SJSA1 (cell line): ENCODE data around the gene SCGB1D4. TPM values are rescaled to one million over a fixed set of nuclear protein-coding genes. Genes with fewer than 3 reads are reported as not detected.

ENCODE experiments used
- DNase-seq, 2 experiments: peaks; one replicate each; pipeline ENCODE4 v3.0.0-alpha.2; 2015 to 2020; ENCODE audit warnings: low spot score in 2 of 2, low read depth in 1 of 2
- H3K27ac ChIP-seq: fragments of 250-450 bp; sonication (Bioruptor Pico); 2 replicates; pipeline ENCODE4 v1.5.1; 2020; ENCODE audit warnings: mild to moderate bottlenecking, moderate library complexity
- H3K27me3 ChIP-seq: fragments of 250-450 bp; sonication (Bioruptor Pico); replicated peaks from 2 replicates; pipeline ENCODE4 v1.5.1; 2020; ENCODE audit warnings: mild to moderate bottlenecking, moderate library complexity
- H3K36me3 ChIP-seq: fragments of 250-450 bp; sonication (Bioruptor Pico); 2 replicates; pipeline ENCODE4 v1.5.1; 2020; ENCODE audit warnings: mild to moderate bottlenecking
- H3K4me1 ChIP-seq: fragments of 250-450 bp; sonication (Bioruptor Pico); replicated peaks from 2 replicates; pipeline ENCODE4 v1.6.1; 2021; ENCODE audit warnings: mild to moderate bottlenecking
- H3K4me3 ChIP-seq: fragments of 250-450 bp; sonication (Bioruptor Pico); 2 replicates; pipeline ENCODE4 v1.5.1; 2020; ENCODE audit warnings: mild to moderate bottlenecking
- H3K9me3 ChIP-seq: fragments of 250-450 bp; sonication (Bioruptor Pico); replicated peaks from 2 replicates; pipeline ENCODE4 v1.5.1; 2020; ENCODE audit warnings: mild to moderate bottlenecking
- total RNA-seq: library from RNA; depleted of rRNA; stranded (reverse); fragments of >200 nt; shearing (Covaris generic); gene quantifications from 2 replicates; pipeline ENCODE4 v1.2.3, GENCODE V29; 2014; rRNA removed

SCGB1D4 gene
- total RNA-seq, 1 experiment from 2014 or later: not detected

DNA sequence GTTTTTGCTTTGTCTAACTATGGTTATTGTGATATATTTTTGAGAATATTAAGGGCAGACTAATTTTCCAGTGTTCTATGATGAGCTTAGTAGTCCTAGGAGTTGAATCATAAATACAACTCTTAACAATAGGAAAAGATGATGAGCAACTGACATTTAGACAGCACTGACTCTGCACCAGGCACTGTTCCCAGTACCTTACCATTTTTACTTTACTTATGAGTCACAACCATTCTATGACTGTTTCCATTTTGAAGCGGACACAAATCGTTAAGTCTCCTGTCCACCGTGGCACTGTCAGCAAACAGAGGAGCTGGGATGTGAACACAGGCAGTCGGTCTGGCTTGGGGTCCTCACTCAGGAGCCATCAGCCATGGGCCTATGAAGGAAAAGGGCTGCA is 32.3 kb downstream of the SCGB1D4 start:
- Histone ChIP-seq H3K27ac (no peak overlapping the region), H3K9me3 (no peaks in the 10 kb centered on the region), H3K36me3 (no peaks in the 10 kb centered on the region), H3K4me1 (no peaks in the 10 kb centered on the region), H3K4me3 (no peak overlapping the region), H3K27me3 (peaks cover 3% of the 10 kb centered on the region; the same call in 1 of the 2 replicates)
- DNase-seq: no peak

DNA sequence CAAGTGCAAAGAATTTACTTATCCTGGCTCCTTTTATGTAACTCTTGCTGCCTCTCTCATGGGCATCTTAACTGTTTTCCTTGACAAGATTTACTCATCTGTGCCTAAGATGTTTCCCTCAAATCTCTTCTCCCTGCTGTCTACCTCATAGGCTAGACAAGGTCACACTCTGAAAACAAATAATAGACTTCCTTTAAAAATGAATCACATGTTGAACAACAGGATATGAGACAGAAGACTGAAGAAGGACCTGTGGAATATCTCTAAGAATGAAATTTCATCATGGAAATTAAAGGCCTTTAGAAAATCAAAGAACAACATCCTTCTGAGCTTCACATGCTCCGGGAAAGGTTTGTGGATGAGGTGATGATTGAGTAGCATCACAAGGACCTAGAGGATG is 34.9 kb downstream of the SCGB1D4 start:
- H3K4me1 ChIP-seq: no peaks in the 10 kb centered on the region
- no peaks in the 10 kb centered on the region; the same call in 1 of the 2 replicates for H3K27me3 ChIP-seq
- no peak overlapping the region for H3K4me3 ChIP-seq
- H3K36me3 ChIP-seq: no peaks in the 10 kb centered on the region
- DNase-seq: no peak
- H3K9me3 ChIP-seq: no peaks in the 10 kb centered on the region
- no peak overlapping the region for H3K27ac ChIP-seq

DNA sequence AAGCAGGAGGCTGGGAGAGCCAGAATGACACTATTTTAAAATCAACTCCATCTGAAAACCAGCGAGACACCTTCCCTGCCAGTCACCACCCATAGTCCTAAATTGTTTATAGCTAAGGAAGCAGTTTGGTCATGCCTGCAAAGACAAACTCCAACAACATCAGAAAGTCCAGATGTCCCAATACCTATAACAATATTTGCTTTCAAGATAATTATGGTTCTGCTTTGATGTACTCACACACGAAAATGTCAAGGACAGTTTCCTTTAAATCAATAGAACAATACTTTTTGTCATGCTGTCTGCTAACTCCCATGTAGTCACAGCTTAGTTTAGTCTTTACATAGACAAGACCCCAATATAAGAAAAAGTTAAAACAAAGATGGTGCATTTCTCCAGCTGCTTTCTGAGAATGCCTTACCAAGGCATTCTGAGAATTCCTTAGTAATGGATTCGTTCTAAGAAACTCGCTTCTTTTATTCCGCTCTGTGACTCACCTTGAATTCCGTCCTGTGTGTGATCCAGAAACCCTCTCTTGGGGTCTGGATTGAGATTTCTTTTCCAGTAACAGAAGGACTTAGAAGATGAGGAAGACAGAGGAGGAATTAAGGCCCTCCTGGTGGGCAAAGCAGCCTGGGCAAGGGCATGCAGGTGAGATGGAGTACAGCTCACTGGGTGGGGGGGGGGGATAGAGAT is 38.5 kb downstream of the SCGB1D4 start:
- no peaks in the 10 kb centered on the region for H3K36me3 ChIP-seq
- no peak overlapping the region for H3K27ac ChIP-seq
- no peak overlapping the region for H3K4me3 ChIP-seq
- no peak for DNase-seq
- no peaks in the 10 kb centered on the region for H3K27me3 ChIP-seq
- no peaks in the 10 kb centered on the region for H3K4me1 ChIP-seq
- no peaks in the 10 kb centered on the region for H3K9me3 ChIP-seq

DNA sequence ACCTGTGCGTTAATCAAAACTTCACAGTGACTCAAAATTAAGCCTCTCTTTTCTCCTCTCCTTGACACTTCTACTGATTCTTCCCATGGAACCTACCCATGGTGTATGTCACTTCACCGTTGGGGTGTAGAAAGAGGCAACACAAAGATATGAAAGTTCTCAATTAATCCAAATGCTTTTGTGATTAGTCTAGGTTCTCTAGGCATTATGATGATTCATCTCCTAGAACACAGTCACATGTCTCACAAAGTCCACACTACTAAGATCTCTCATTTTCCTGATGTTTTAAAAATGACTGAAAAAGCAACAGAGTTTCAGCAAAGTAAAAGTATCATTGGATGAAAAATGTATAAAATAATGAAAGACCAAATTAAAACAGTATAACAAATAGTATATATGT is 42.6 kb downstream of the SCGB1D4 start:
- H3K27ac ChIP-seq: no peak overlapping the region
- no peak overlapping the region for H3K4me3 ChIP-seq
- peaks cover 15% of the 10 kb centered on the region for H3K9me3 ChIP-seq
- no peaks in the 10 kb centered on the region for H3K27me3 ChIP-seq
- H3K4me1 ChIP-seq: no peaks in the 10 kb centered on the region
- DNase-seq: no peak
- H3K36me3 ChIP-seq: no peaks in the 10 kb centered on the region

DNA sequence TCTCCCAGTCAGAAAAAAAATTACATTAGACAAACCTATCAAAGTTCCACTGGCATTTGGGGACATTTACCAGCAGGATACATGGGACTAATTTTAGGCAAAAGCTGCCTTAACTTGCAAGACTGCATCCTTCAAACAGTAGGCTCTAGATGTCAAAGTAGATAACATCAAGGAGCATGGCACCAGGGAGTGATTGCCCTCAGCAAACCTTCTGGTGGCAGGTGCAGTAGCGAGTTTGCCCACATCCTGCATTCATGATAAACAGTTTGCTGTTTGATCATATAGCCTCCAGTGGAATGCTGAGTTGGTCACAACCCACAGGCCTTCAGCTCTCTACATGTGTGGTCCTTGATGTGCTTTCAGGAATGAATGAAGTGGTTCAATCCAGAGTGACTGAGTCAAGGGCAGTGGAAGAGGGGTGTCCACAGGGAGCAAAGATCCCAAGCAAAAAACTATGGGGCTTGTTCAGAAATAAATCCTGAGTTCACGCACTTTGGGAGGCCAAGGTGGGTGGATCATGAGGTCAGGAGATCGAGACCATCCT is 44.8 kb downstream of the SCGB1D4 start:
- H3K36me3 ChIP-seq: no peaks in the 10 kb centered on the region

DNA sequence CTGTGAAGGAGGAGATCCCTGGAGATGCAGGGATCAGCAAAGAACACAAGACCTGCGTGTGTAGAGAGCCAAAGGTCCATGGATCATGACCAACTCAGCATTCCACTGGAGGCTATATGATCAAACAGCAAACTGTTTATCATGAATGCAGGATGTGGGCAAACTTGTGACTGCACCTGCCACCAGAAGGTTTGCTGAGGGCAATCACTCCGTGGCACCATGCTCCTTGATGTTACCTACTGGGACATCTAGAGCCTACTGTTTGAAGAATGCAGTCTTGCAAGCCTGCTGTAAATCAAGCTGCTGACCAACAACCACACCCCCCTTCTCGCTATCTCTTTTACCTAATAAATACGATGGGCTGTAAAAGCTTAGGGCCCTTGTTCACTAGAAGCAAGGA is 47.2 kb downstream of the SCGB1D4 start:
- DNase-seq: no peak
- Histone ChIP-seq H3K36me3 (no peaks in the 10 kb centered on the region), H3K27ac (no peak overlapping the region)

More for the DNA sequence above, 44.8 kb downstream of the SCGB1D4 start:
- Histone ChIP-seq H3K4me3 (no peak overlapping the region), H3K9me3 (peaks cover 19% of the 10 kb centered on the region), H3K27ac (no peak overlapping the region), H3K27me3 (no peaks in the 10 kb centered on the region), H3K4me1 (no peaks in the 10 kb centered on the region)
- DNase-seq: no peak

More for the DNA sequence above, 47.2 kb downstream of the SCGB1D4 start:
- Histone ChIP-seq H3K27me3 (0 out of 2 replicates have a peak, but pooled peaks cover 2% of the 10 kb centered on the region), H3K9me3 (peaks cover 19% of the 10 kb centered on the region), H3K4me3 (no peak overlapping the region), H3K4me1 (no peaks in the 10 kb centered on the region)

Other genes with a start within 250 kb of the SCGB1D4 start
- gene INCENP, start 175.1 kb downstream of the SCGB1D4 start, total RNA-seq: 52.9 and 102 TPM in 2 replicates
- not detected in 2 replicates for gene SCGB1D1, start 108.9 kb downstream of the SCGB1D4 start, total RNA-seq
- not detected in 2 replicates for gene SCGB2A1, start 90.4 kb downstream of the SCGB1D4 start, total RNA-seq
- gene SCGB1D2, start 56.8 kb downstream of the SCGB1D4 start, total RNA-seq: not detected in 2 replicates
- gene SCGB2A2, start 28.9 kb downstream of the SCGB1D4 start, total RNA-seq: not detected in 2 replicates
- gene ASRGL1, start 38.4 kb upstream of the SCGB1D4 start, total RNA-seq: 0.81 and 4.8 TPM in 2 replicates
- not detected in 2 replicates for gene SCGB1A1, start 120.0 kb upstream of the SCGB1D4 start, total RNA-seq
- 306 and 345 TPM in 2 replicates for gene AHNAK, start 247.7 kb upstream of the SCGB1D4 start, total RNA-seq